ENCODE data around the gene RGS10. TPM values are rescaled to one million over a fixed set of nuclear protein-coding genes. Genes with fewer than 3 reads are reported as not detected.

Gene RGS10
- polyA plus RNA-seq, 3 donors, result 57.1 to 87.2 (median 75.8) TPM

DNA sequence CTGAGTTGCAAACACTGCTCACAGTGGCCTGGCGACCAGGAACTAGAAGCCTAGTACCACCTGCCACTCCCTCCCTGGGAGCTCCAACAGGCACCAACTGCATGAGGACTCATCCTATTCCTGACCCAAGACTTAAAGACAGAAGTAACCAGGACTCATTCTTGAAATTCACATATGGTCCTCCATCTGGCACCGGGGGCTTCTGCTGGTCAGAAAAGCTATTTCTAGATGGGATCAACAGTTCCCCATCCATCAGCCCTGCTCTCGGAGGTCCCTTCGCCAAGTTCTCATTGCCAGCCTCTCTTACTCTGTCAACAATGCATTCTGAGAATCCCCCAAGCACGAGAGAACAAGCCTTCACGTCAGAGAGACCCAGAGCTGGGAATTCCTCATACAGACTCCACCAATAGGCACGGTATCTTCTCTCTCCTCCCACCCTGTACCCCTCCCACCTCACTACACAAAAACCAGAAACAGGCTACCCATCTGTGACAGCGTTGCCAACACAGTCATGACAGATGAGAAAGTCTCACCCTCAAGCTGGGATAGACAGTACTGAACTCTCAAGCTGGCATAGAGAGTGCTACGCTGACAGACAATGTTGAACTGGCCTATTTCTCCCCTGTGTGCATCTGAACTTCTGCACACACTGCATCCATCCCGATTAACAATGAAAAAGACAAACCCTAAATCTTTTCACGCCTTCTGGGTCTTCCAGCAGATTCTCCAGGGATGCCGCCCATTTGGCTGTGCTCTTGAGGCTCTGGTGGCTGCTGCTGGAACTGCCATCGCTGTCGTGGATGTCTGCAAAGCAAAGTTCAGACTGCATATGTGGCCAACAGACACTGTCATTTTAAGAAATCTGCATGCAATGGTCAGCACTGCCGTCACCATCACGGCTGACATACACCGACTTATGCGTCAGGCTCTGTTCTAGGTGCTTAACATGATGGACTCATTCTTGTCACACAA is 15.6 kb downstream of the RGS10 start:
- peaks cover 77% of the 10 kb centered on the region for H4K20me1 ChIP-seq (ENCODE audit: insufficient read depth, low read length)
- intact Hi-C loops (cut with micrococcal nuclease), result no loop called here
- no peaks in the 10 kb centered on the region for H3K9me3 ChIP-seq (replicated peaks in 1 of 2; ENCODE audit: control insufficient read depth in 1 of 2, insufficient read depth in 1 of 2, low read length in 2 of 2)
- no peaks in the 10 kb centered on the region for H3K4me1 ChIP-seq (ENCODE audit: control insufficient read depth in 1 of 2, insufficient read depth in 2 of 2, low read length in 2 of 2)
- Mint-ChIP-seq H3K27me3 (ENCODE audit: low read depth in 3 of 3) (peaks cover 0 to 2% (median 1%) of the 10 kb centered on the region in 3 donors), H3K9me3 (no peaks in the 10 kb centered on the region), H3K36me3 (peaks cover 53 to 68% of the 10 kb centered on the region in 2 donors), H3K27ac (peak overlapping the region in 1 of 7 donors; percentile 33), H3K4me3 (no peak overlapping the region), H3K4me1 (peaks cover 2% of the 10 kb centered on the region)
- no peak overlapping the region for H3K4me3 ChIP-seq (replicated peaks in 1 of 3; ENCODE audit: low read depth in 2 of 3, low read length in 3 of 3)
- TF ChIP-seq, protein P1, sequence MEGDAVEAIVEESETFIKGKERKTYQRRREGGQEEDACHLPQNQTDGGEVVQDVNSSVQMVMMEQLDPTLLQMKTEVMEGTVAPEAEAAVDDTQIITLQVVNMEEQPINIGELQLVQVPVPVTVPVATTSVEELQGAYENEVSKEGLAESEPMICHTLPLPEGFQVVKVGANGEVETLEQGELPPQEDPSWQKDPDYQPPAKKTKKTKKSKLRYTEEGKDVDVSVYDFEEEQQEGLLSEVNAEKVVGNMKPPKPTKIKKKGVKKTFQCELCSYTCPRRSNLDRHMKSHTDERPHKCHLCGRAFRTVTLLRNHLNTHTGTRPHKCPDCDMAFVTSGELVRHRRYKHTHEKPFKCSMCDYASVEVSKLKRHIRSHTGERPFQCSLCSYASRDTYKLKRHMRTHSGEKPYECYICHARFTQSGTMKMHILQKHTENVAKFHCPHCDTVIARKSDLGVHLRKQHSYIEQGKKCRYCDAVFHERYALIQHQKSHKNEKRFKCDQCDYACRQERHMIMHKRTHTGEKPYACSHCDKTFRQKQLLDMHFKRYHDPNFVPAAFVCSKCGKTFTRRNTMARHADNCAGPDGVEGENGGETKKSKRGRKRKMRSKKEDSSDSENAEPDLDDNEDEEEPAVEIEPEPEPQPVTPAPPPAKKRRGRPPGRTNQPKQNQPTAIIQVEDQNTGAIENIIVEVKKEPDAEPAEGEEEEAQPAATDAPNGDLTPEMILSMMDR (IDR thresholded peaks at IDR 0.05), result no peak
- no peak overlapping the region for H3K27ac ChIP-seq (ENCODE audit: low read depth in 1 of 2, low read length in 2 of 2)
- no peak overlapping the region for H3K9ac ChIP-seq (ENCODE audit: insufficient read depth, low read length, poor library complexity, severe bottlenecking)
- peaks cover 32% of the 10 kb centered on the region for H3K79me2 ChIP-seq (ENCODE audit: insufficient read depth, low read length)
- peaks cover 33 to 58% of the 10 kb centered on the region in 2 donors for H3K36me3 ChIP-seq (replicated peaks in 1 of 2; ENCODE audit: control insufficient read depth in 1 of 2, insufficient read depth in 2 of 2, low read length in 2 of 2)
- no peak overlapping the region for H2AFZ ChIP-seq (ENCODE audit: insufficient read depth, low read depth, low read length, poor library complexity, severe bottlenecking)
- no peak overlapping the region for H3K4me2 ChIP-seq (replicated peaks; ENCODE audit: extremely low read depth, low read length, poor library complexity, severe bottlenecking)
- no peak for DNase-seq
- WGBS (ENCODE audit: insufficient coverage), result 88% methylated on average over 17 of the region's 18 CpGs
- no peaks in the 10 kb centered on the region for H3K27me3 ChIP-seq (ENCODE audit: control insufficient read depth in 2 of 2, insufficient read depth in 2 of 2, low read length in 2 of 2)

DNA sequence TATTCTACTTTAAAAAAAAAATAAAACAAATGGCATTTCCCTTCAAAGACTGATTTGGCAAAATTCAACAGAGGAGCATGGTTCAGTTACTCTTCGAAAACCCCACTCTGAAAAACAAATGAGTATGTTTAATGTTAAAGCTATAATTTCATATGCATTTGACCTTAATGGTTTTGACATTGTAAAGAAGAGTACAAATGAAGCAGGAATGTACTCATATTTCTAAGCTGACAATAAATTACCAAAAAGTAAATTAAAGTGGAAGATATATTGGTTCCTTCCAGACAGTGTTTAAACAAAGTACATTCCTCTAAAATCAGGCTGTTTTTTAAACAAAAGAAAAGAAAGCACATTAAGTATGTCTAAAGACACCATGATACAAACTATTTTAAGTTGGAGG is 16.4 kb downstream of the RGS10 start:
- H2AFZ ChIP-seq (ENCODE audit: insufficient read depth, low read depth, low read length, poor library complexity, severe bottlenecking), result no peak overlapping the region
- peaks cover 33 to 66% of the 10 kb centered on the region in 2 donors for H3K36me3 ChIP-seq (replicated peaks in 1 of 2; ENCODE audit: control insufficient read depth in 1 of 2, insufficient read depth in 2 of 2, low read length in 2 of 2)
- H3K79me2 ChIP-seq (ENCODE audit: insufficient read depth, low read length), result peaks cover 24% of the 10 kb centered on the region
- intact Hi-C loops (cut with micrococcal nuclease), result no loop called here
- no peak for DNase-seq
- no peak overlapping the region for H3K4me3 Mint-ChIP-seq
- no peaks in the 10 kb centered on the region for H3K9me3 ChIP-seq (replicated peaks in 1 of 2; ENCODE audit: control insufficient read depth in 1 of 2, insufficient read depth in 1 of 2, low read length in 2 of 2)
- H3K27me3 ChIP-seq (ENCODE audit: control insufficient read depth in 2 of 2, insufficient read depth in 2 of 2, low read length in 2 of 2), result no peaks in the 10 kb centered on the region
- no peaks in the 10 kb centered on the region for H3K4me1 ChIP-seq (ENCODE audit: control insufficient read depth in 1 of 2, insufficient read depth in 2 of 2, low read length in 2 of 2)
- H3K36me3 Mint-ChIP-seq, result peaks cover 58 to 76% of the 10 kb centered on the region in 2 donors
- peaks cover 69% of the 10 kb centered on the region for H4K20me1 ChIP-seq (ENCODE audit: insufficient read depth, low read length)
- H3K9me3 Mint-ChIP-seq, result no peaks in the 10 kb centered on the region
- H3K27ac Mint-ChIP-seq, result no peak overlapping the region
- peaks cover 0 to 3% (median 2%) of the 10 kb centered on the region in 3 donors for H3K27me3 Mint-ChIP-seq (ENCODE audit: low read depth in 3 of 3)
- no peak overlapping the region for H3K4me3 ChIP-seq (replicated peaks in 1 of 3; ENCODE audit: low read depth in 2 of 3, low read length in 3 of 3)
- no peak overlapping the region for H3K9ac ChIP-seq (ENCODE audit: insufficient read depth, low read length, poor library complexity, severe bottlenecking)
- no peak overlapping the region for H3K4me2 ChIP-seq (replicated peaks; ENCODE audit: extremely low read depth, low read length, poor library complexity, severe bottlenecking)
- WGBS (ENCODE audit: insufficient coverage), result no CpG with 5 or more reads among the region's 1 CpG
- TF ChIP-seq, protein P1 (IDR thresholded peaks at IDR 0.05), result no peak
- no peak overlapping the region for H3K27ac ChIP-seq (ENCODE audit: low read depth in 1 of 2, low read length in 2 of 2)
- H3K4me1 Mint-ChIP-seq, result peaks cover 2% of the 10 kb centered on the region
